HG03571 (cell line): ENCODE measurements around the gene NMNAT2.
"Not testable (repeated sequence)": the region's sequence is repeated elsewhere in the genome, so short reads cannot be mapped to it uniquely, and the experiment has no call there.

Source experiments
- ATAC-seq: cut with Tn5 transposase; IDR thresholded peaks from one replicate; pipeline ENCODE4 v1.9.1; 2021; ENCODE audit not compliant: unreplicated experiment

Gene NMNAT2

DNA sequence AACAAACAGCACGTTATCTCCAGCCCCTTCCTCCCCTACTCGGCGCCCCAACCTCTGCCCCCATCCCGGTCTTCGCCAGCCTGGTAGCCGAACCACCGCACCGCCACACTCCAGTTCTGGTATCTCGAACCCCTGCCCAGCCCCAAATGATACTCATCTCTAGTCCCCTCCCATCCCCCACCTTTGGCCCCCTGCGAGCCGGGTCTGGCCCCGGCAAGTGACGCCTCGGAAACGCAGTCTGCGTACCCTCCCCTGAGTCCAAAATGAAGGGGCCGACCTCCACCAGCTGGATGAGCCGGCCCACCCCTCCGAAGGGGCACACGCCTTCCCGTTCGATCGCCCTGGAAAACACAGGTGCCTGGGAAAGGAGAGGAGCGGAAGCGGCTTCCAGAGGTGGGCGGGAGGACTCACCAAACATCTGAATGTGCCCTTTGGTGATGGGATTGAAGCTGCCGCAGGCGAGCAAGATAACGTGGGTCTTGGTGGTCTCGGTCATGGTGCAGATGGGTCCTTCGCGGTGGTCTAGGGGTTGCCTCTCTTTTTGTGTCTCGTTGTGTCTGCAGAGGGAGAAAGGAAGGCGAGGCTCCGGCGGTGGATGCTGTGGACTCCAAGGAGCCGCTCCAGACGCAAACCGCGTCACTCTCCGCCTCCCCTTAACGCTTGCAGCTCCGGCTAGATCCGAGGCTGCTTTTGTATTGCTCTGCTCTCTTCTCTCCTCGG is at the start of gene NMNAT2:
Gene NMNAT2, minus strand, starts transcription at position 609 of the 720 bp plus-strand sequence. Its CDS starts 113 bp downstream, at position 496.
- ATAC-seq = no peak

DNA sequence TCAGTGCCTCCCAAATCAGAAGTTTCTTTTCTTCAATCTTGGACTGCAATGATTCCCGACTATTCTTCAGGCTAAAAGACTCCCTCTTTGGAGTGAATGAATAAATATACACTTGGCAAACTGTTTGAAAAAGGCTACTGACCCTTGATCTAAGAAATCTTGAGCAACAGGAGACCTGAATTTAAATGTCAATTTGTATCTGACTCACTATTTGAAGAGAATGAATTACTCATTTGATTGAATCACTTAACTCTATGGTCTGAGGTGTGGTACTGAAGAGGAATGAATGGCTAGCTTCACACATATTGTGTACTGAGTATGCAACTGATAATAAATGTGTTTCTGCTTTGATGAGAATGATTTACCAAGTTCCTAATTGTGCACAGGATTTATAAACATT is 49.5 kb upstream of the NMNAT2 start:
- no peak for ATAC-seq

DNA sequence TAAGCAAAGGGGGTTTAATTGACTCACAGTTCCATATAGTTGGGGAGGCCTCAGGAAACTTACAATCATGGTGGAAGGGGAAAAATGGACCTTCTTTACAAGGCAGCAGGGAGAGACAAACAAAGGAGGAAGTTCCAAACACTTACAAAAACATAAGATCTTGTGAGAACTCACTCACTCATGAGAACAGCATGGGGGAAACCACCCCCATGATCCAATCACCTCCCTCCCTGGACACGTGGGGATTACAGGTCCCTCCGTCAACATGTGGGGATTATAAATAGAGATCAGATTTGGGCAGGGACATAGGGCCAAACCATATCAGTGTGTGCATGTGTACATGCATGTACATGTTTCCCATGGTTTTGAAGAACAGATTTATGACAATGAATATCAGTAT is 48.6 kb upstream of the NMNAT2 start:
- no peak for ATAC-seq

DNA sequence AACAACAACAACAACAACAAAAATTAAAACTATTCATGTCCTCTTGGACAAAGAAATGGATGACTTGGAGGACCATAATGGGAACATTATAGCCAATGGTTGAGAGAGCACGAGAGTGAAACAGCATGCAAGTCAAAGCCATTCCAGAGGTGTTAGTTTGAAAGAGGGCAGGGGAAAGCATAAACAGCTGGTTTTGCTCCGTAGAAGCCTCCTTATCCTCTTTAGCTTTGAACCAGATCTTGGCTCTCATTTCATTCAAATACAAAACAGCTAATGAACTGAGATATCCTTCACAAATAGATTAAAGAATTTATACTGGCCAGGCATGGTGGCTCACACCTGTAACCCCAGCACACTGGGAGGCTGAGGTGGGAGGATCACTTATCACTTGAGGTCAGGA is 45.4 kb upstream of the NMNAT2 start:
- no peak for ATAC-seq

DNA sequence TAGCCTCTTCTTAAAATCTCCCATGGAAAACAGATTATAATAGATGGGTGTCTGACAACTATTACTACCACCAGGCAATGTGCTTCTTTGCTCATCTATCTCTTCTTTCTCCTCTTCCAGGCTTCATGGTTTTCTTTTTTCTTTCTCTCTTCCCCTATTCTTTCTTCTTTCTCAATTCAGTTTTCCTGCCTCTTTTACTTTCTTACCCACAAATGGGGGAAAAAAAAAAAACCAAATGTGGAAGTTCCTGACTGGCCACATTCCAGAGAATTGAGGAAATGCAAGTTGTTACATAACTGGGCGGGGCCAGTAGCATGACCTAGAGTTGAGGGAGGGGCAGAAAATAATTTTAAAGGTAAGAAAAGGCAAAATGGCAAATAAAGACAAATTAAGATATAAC is 43.2 kb upstream of the NMNAT2 start:
- ATAC-seq = no peak

DNA sequence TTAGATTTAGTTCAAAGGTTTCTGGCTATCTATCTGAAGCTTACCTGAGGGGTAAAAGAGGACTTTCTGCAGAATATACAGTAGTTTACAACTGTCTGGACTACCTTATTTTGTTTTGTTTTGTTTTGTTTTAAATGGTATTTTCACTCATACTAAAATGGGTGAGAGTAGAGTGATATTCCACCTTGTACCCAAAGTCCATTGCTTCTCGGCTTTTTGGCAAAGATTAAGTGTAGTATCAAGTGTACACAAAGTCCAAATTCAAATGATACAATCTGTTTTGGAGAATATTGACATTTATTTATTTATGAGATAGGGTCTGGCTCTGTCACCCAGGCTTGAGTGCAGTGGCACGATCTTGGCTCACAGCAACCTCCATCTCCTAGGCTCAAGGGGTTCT is 42.4 kb upstream of the NMNAT2 start:
- ATAC-seq = no peak

DNA sequence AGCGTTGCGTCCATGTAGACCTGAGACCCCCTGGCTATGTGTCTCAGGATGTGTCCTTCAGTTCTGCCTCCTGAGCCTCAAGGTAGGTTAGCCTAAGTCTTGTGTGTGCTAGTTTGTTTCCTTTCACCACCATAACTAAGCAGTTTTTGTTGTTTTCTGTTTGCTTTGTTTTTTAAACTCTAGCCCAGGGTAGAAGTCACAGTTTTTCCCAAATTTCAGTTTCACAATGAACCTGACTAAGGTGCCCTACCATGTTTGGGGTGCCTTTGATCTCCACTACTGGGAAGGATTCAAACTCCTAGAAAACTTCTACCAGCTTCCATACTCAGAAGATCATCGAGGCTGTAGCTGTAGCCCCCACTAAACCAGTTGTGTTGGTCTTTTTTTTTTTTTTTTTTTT is 39.3 kb upstream of the NMNAT2 start:
- ATAC-seq = no peak

DNA sequence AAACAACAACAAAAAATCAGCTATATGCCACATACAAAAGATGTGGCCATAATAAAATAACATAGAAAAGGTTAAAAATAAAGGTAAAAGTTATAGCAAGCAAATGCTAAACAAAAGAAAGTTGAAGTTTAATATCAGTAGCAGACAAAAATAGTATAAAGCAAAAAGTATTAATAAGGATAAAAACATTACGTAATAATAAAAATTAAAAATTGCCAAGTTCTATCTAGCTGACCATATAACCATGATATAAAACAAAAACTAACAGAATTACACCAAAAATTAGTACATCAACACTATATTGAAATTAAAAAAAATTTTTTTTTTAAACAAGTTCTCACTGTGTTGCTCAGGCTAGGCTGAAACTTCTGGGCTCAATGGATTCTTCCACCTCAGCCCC is 38.6 kb upstream of the NMNAT2 start:
- ATAC-seq = no peak

DNA sequence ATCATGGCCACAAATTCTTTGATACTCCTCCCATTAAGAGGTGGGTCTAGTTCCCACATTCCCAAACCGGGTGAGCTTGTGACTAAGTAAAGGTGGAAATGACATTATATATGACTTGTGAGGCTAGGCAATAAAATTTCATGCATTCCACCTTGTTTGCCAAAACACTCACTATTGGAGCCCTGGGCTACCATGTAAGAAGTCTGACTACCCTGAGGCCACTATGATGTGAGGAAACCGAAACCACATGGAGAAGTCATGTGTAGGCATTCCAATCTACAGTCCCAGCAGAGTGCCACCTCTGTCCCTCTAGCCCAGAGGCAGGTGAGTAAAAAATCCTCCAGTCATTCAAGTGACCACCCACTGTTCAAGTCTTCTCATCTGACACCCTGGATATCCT is 36.2 kb upstream of the NMNAT2 start:
- ATAC-seq = no peak

DNA sequence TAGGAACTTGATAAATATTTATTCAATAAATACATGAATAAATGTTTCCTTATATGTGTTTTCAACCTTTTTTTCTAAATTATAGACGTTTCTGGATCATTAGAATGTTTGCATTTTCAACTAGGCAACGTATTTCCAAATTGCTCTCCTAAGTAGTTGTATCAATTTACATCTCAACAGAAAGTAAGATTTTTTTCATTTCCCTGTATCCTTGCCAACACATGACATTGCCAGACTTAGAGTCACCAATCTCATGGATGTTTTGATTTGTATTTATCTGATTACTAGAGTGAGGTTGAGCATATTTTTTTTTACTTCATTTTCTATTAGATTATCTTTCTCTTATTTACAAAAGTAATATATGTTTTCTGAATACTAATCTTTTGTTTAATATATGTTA is 31.9 kb upstream of the NMNAT2 start:
- ATAC-seq = no peak

DNA sequence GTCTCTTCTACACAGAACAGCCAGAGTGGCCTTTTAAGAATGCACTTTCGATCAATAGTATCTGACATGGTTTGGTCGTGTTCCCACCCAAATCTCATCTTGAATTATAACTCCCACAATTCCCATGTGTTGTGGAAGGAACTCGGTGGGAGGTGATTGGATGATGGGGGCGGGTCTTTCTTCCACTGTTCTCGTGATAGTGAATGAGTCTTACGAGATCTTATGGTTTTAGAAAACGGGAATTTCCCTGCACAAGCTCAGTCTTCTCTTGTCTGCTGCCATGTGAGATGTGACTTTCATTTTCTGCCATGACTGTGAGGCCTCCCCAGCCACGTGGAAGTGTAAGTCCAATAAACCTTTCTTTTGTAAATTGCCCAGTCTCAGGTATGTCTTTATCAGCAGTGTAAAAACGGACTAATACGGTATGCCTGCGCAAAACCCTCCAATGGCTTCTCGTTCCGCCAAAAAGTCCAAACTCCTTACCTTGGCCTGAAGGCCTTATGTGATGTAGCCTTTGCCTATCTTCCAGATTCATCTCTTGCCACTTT is 31.1 kb upstream of the NMNAT2 start:
- no peak for ATAC-seq

DNA sequence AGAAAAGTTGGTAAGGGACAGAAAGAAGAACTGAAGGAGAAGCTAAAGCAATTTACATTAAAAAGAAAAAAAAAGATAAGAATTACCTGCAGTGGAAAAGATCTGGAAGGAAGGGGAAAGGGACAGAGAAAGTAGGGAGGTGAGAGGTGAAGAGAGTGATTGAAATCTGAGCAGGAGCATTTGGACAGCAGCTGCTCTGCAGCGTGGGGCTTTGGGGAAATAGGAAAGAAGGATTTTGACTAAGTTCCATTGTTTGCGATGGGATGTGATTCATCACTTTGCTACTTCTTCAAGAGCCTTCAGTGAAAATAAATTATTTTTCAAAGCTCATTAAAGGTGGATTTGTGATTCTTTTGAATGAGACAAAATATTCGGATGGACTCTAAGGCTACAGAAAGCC is 26.1 kb upstream of the NMNAT2 start:
- ATAC-seq = no peak

DNA sequence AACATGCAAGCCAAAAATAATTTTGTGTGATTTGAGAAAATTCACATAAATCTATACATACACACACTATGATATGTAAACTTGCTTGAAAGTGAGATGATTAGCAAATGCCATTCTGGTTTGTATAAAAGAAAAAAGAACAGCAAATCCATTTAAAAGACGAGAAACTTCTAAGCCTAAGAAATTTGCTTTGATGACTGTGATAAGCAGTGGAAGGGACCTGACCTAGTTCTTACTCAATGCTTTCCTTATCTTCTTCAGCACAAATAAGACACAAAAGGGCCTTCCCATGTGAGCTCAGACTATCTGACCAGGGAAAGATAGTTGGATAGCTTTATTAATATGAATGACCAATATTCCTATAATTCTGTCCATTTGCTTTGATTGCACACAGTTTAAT is 25.3 kb upstream of the NMNAT2 start:
- ATAC-seq = no peak

DNA sequence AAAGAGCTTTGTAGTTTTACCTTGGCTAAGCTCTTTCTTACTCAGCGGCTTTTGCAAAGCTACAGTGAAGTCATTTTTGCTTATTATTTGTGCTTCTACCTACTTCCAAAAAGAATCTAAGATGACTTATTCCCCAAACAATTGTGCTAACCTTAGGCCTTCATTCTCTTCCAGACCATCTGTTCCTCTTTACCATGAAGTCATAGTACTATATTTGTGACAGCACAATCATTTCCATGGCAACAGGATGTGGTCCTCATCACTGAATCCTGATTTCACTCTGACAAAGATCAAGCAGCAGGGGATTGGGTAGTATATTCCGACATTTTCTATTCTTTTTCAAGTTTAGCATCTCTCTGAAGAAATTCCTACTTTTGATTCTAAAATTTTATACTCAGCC is 24.8 kb upstream of the NMNAT2 start:
- ATAC-seq = no peak

DNA sequence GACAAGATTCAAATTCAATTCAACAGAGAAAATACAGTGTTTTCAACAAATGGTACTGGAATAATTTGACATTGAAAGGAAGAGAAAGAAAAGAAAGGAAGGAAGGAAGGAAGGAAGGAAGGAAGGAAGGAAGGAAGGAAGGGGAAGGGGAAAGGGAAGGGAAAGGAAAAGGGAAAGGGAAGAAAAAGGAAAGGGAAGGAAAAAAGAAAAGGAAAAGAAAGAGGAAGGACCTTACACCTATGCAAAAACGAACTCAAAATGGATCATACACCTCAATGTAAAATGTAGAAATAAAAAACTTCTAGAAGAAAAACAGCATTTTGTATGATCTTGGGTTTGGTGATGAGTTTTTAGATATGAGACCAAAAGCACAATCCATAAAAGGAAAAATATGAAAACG is 19.9 kb upstream of the NMNAT2 start:
- ATAC-seq = no peak

DNA sequence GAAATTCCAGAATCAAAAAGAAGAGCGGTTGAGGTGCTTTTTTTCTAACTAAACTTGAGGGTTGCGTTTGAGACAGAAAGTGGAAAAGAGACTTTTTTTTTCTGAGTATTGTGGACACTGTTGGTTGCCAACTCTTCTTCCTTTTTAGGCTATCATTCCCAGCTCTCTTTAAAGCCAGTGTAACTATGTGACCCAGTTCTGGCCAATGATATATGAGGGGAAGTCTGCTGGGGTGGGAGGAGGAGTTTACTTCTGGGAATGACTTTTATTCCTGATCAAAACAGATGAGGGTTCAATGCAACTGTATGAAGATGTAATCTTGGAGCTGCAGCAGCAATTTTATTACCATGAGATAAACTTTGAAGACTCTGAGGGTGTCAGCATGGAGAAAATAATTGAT is 17.3 kb upstream of the NMNAT2 start:
- ATAC-seq = no peak

DNA sequence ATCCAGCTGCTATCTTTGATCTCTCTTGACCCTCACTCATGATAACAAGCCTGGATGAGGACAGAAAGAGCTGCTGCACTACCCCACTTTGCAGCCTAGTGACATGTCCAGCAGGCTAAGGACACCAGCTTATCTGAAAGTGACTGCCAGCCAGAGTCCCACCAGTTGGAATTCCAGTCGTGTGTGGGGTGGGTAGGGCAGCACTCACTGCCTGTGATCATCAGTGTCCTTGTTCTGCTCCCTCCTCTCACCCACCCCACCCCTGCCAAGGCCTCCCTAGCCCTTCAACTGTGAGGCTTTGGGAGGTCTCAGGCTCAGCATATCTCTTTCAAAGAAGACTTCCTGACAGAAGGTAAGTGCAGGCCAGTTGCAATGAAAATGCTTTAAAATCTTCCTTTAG is 15.5 kb upstream of the NMNAT2 start:
- no peak for ATAC-seq

DNA sequence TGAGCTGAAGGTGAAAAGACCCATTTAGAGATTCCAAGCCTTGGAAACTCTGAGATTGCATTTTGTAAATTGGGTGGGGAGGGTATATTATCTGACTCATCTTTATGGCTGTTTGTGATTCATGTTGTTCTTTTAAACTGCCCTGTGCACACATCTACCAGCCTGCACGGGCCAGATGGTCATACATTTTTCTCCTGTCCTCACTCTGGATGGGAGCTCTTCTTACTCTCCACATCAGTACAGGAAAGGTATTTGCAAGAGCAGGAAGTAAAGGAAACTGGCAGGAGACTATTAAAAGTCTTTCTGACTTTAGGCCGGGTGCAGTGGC is 14.3 kb upstream of the NMNAT2 start:
- ATAC-seq = no peak

DNA sequence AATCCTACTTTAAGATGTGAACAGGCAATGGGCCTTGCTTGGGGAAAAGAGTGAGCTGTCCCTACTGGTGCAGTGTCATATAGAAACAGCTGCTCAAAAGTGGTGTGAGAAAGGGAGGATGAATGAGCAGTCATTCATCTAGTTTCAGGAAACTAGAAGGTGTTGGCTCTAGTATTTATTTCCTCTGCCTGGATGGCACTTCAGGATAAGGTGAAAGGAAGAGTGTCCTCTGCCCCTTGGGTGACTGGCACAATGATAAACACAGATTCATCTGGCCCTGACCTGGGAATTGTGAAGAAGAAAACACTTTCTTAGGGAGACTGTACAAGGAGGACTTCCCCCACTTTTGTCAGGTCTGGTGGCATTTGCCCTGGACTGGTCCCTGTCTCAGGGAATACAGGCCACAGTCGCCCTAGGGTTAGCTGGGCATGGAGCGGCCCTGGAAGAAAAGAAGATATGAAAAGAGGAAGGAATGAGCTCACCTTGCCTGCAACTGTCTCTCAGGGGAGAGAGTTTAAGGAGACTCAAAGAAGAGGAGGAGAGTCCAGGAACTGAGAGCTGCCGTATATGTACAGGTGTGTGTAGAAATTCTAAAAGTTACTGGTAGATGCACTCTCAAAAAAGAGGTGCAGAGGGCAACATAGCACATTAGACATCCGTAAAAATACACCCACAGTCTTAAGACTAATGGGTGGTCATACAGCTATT is 13.8 kb upstream of the NMNAT2 start:
- no peak for ATAC-seq

DNA sequence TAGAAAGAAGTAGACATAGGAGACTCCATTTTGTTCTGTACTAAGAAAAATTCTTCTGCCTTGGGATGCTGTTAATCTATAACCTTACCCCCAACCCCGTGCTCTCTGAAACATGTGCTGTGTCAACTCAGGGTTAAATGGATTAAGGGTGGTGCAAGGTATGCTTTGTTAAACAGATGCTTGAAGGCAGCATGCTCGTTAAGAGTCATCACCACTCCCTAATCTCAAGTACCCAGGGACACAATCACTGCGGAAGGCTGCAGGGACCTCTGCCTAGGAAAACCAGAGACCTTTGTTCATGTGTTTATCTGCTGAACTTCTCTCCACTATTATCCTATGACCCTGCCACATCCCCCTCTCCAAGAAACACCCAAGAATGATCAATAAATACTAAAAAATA is 9.4 kb upstream of the NMNAT2 start:
- not testable (repeated sequence) for ATAC-seq

DNA sequence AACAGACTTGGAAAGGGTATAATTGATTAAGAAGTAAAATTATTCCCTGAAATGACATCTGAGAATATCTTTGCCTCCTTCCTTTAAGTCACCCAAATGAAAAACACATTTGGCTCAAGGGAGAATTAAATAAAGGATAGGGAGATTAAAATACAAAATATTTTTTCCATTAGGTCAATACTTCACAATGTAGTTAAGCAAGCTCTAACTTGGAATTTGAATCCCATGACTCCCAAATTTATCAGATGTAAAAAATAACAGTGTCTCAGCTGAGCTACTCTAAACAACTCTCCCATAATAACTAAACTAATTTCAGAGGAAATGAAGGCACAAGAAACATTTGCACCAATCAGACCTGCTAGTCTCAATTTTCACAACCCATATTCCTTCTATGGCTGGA is 6.5 kb upstream of the NMNAT2 start:
- ATAC-seq = no peak

DNA sequence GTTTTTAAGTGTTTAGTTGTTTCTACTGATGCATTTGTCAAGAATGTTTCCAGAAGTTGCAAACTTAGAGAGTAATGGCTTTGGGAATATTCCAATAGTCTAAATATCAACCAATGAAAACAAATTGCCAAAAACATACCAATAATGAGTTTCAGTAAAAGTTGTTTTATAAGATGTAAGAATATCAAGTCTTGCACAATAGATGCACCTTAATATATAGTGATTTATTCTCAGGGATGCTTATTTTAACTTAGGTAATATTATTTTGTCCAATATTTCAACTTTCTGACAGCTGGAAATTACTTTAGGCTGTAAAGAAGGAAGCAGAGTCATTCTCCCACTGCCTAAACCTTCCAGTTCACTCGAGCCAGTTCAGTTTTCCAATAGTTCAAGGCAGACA is 5.4 kb upstream of the NMNAT2 start:
- ATAC-seq = no peak

DNA sequence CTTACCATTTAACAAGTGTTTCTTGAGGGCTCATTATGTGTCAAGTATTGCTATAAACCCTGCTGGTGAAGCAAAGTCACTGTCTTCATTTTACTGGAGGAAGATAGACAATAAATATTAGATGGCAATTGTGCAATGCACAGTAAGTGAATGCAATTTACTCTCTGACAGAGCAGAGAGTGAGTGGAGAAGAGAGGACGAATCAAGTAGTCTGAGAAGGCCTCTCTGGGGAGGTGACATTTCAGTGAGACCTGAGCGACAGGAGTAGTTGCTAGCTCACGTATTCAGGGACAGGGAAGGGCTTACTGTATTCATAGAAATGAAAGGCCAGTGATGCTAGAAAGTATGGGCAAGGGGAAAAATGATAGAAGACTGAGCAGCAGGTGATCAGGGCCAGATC is 1.2 kb upstream of the NMNAT2 start:
- ATAC-seq = no peak
